ENCODE results near the gene HBA2.
"Not testable (repeated sequence)": the region's sequence is repeated elsewhere in the genome, so short reads cannot be mapped to it uniquely, and the experiment has no call there.

GRCh38 chr16:173928-174769 is 1.5 kb downstream of the HBA2 start:
- not testable (repeated sequence) for TF ChIP-seq POLR2A, CTCF (IDR thresholded peaks at IDR 0.05)
